KMS-11 (cell line): ENCODE results near the gene CBL.

Experiments used
- H2AFZ ChIP-seq: fragments of 200-600 bp; sonication (generic); 2 replicates; pipeline ENCODE4 v1.6.1; 2016; ENCODE audit warnings: antibody characterized with exemption, mixed run types, low read depth
- H3K27ac ChIP-seq: fragments of 200-600 bp; sonication (generic); 2 replicates; pipeline ENCODE4 v1.6.1; 2016; ENCODE audit warnings: mild to moderate bottlenecking, mixed run types
- H3K27me3 ChIP-seq: fragments of 200-600 bp; sonication (generic); 2 replicates; pipeline ENCODE4 v1.6.1; 2017; ENCODE audit warnings: mild to moderate bottlenecking, low read depth, mixed run types, moderate library complexity; ENCODE audit not compliant: insufficient read depth
- H3K36me3 ChIP-seq: fragments of 200-600 bp; sonication (generic); 2 replicates; pipeline ENCODE4 v1.6.1; 2017; ENCODE audit warnings: mild to moderate bottlenecking, mixed run types; ENCODE audit not compliant: insufficient read depth
- H3K4me1 ChIP-seq: fragments of 200-600 bp; sonication (generic); 2 replicates; pipeline ENCODE4 v1.6.1; 2016; ENCODE audit warnings: mild to moderate bottlenecking, low read depth, mixed run types; ENCODE audit not compliant: poor library complexity, severe bottlenecking
- H3K4me2 ChIP-seq: fragments of 200-600 bp; sonication (generic); 2 replicates; pipeline ENCODE4 v1.7.0; 2016; ENCODE audit warnings: mild to moderate bottlenecking, mixed run types
- H3K4me3 ChIP-seq: fragments of 200-600 bp; sonication (generic); IDR thresholded peaks from 2 replicates; pipeline ENCODE4 v1.6.1; 2017; ENCODE audit warnings: low read depth, low read length, mixed read lengths; ENCODE audit not compliant: insufficient read depth
- H3K79me2 ChIP-seq: fragments of 200-600 bp; sonication (generic); 2 replicates; pipeline ENCODE4 v1.6.1; 2016; ENCODE audit warnings: low read depth, mixed run types; ENCODE audit not compliant: insufficient read depth
- H3K9ac ChIP-seq: fragments of 200-600 bp; sonication (generic); 2 replicates; pipeline ENCODE4 v1.6.1; 2016; ENCODE audit warnings: mild to moderate bottlenecking, mixed run types
- H4K20me1 ChIP-seq: fragments of 200-600 bp; sonication (generic); 2 replicates; pipeline ENCODE4 v1.6.1; 2016; ENCODE audit warnings: mild to moderate bottlenecking, mixed run types; ENCODE audit not compliant: insufficient read depth
- TF ChIP-seq, protein P1 (sequence below): fragments of 200-600 bp; sonication (generic); conservative IDR thresholded peaks from 2 replicates; pipeline ENCODE4 v1.6.1; 2017; ENCODE audit warnings: low read depth, mild to moderate bottlenecking, antibody characterized with exemption, low read length, moderate library complexity, mixed read lengths

Gene CBL

DNA sequence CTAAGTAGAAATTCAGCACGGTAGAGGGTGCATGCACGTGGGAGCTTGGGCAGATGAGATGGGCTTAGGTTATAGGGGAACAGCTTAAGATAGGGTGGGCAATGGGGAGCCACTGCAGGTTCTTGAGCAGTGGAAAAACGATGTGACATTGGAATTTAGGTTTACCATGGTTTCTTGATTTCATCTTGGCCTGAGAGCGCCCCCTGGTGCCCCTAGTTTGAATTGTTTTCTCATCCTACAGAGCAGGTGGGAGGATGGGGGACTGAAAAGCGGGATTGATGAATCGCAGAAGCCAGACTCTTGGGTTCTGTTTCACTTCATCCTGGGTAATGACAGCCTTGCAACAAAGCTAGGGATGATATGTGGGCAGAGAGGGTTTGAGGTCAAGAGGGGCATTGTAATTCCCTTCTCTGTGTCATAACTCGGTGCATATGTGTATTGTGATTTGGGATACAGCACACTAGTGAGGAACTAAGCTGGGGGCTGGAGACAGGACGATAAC lies 117.4 kb downstream of the CBL start:
- Histone ChIP-seq H3K27ac (no peak overlapping the region), H3K79me2 (no peaks in the 10 kb centered on the region), H2AFZ (no peak overlapping the region), H3K36me3 (no peaks in the 10 kb centered on the region), H3K4me3 (no peak overlapping the region), H3K4me2 (no peak overlapping the region), H3K9ac (no peak overlapping the region), H3K4me1 (peaks cover 7% of the 10 kb centered on the region), H3K27me3 (no peaks in the 10 kb centered on the region), H4K20me1 (no peaks in the 10 kb centered on the region)
- TF ChIP-seq, protein P1, sequence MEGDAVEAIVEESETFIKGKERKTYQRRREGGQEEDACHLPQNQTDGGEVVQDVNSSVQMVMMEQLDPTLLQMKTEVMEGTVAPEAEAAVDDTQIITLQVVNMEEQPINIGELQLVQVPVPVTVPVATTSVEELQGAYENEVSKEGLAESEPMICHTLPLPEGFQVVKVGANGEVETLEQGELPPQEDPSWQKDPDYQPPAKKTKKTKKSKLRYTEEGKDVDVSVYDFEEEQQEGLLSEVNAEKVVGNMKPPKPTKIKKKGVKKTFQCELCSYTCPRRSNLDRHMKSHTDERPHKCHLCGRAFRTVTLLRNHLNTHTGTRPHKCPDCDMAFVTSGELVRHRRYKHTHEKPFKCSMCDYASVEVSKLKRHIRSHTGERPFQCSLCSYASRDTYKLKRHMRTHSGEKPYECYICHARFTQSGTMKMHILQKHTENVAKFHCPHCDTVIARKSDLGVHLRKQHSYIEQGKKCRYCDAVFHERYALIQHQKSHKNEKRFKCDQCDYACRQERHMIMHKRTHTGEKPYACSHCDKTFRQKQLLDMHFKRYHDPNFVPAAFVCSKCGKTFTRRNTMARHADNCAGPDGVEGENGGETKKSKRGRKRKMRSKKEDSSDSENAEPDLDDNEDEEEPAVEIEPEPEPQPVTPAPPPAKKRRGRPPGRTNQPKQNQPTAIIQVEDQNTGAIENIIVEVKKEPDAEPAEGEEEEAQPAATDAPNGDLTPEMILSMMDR = peak; percentile 78

DNA sequence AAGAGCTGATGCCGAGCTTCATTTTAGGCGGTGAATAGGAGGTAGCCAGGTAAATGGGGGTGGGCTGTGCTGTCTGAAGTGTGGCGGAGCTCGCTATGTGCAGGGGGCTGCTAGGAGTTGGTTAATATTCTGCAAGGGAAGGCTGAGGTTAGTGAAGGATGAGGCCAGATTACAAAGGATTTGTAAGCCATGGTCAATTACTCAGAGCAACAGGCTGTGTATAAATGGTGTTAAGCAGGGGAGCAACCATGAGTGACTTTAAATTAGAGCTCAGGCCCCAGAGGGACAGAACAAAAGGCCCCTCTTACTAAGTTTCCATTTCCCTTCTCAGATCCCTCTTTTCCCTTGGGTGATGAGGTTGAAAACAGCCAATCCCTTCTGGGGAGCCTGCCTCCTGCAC lies 118.0 kb downstream of the CBL start:
- H3K36me3 ChIP-seq = no peaks in the 10 kb centered on the region
- no peak overlapping the region for H2AFZ ChIP-seq
- H3K27me3 ChIP-seq = no peaks in the 10 kb centered on the region
- TF ChIP-seq, protein P1 = no peak
- peaks cover 7% of the 10 kb centered on the region for H3K4me1 ChIP-seq
- H4K20me1 ChIP-seq = no peaks in the 10 kb centered on the region
- no peak overlapping the region for H3K4me3 ChIP-seq
- no peak overlapping the region for H3K4me2 ChIP-seq
- H3K79me2 ChIP-seq = no peaks in the 10 kb centered on the region
- H3K9ac ChIP-seq = no peak overlapping the region
- no peak overlapping the region for H3K27ac ChIP-seq

DNA sequence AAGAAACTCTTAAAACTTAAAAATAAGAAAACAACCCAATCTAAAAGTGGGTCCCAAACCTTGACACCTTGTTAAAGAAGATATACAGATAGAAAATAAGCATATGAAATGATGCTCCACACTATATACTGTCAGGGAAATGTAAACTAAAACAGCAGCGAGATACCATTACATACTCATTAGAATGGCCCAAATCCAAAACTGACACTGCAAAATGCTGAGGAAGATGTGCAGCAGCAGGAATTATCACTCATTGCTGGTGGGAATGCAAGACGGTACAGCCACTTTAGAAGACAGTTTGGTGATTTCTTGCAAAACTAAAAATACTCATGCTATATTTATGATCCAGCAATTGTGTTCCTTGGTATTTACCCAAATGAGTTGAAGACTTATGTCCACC lies 123.2 kb downstream of the CBL start:
- Histone ChIP-seq H3K27ac (no peak overlapping the region), H3K4me2 (no peak overlapping the region), H3K4me1 (no peaks in the 10 kb centered on the region), H4K20me1 (no peaks in the 10 kb centered on the region), H2AFZ (no peak overlapping the region), H3K9ac (no peak overlapping the region), H3K27me3 (no peaks in the 10 kb centered on the region), H3K4me3 (no peak overlapping the region), H3K36me3 (no peaks in the 10 kb centered on the region), H3K79me2 (no peaks in the 10 kb centered on the region)
- TF ChIP-seq, protein P1 = no peak

DNA sequence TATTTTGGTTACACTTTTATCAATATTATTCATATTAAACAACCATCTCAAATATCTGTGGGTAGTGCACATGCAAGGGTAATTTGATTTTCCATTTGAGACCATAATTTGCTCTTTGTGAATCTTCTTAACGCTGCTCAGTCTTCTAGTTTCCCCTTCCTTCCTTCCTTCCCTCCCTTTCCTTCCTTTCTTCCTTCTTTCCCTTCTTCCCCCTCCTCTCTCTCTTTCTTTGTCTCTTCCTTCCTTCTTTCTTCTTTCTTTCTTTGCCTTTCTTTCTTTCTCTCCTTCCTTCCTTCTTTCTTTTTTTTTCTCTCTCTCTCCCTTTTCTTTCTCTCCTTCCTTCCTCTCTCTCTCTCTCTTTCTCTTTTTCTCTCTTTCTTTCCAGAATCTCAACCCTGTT lies 124.1 kb downstream of the CBL start:
- no peaks in the 10 kb centered on the region for H3K4me1 ChIP-seq
- H3K9ac ChIP-seq = no peak overlapping the region
- H3K4me2 ChIP-seq = no peak overlapping the region
- H3K36me3 ChIP-seq = no peaks in the 10 kb centered on the region
- TF ChIP-seq, protein P1 = no peak
- H3K4me3 ChIP-seq = no peak overlapping the region
- no peak overlapping the region for H2AFZ ChIP-seq
- no peaks in the 10 kb centered on the region for H3K27me3 ChIP-seq
- peaks cover 6% of the 10 kb centered on the region; the same call in 1 of the 2 replicates for H3K79me2 ChIP-seq
- no peaks in the 10 kb centered on the region for H4K20me1 ChIP-seq
- no peak overlapping the region for H3K27ac ChIP-seq
